NCI-H226 (cell line): Measurements from ENCODE around the gene C1orf232.

Source experiments
- DNase-seq: peaks from one replicate; pipeline ENCODE4 v3.0.0-alpha.2; 2015

C1orf232 gene

GRCh38 chr1:26122988-26123973 lies 45.5 kb downstream of the C1orf232 start:
- DNase-seq = peak; percentile 78

GRCh38 chr1:26121854-26122773 lies 46.6 kb downstream of the C1orf232 start:
- DNase-seq = peak; percentile 13

- DNase-seq = no peak
These were observed 48.7 kb downstream of the C1orf232 start for GRCh38 chr1:26119892-26120608.

GRCh38 chr1:26114165-26114927 lies 54.4 kb downstream of the C1orf232 start:
- DNase-seq = no peak
